SKM-1 treated with dmso at 0.1 percent for 144 hours (cell line): ENCODE results near the gene KCNAB1.

Source experiments
- DNase-seq: peaks from one replicate; lab custom pipeline; 2025; ENCODE audit not compliant: unreplicated experiment; lab: John Stamatoyannopoulos, UW

The KCNAB1 gene

DNA sequence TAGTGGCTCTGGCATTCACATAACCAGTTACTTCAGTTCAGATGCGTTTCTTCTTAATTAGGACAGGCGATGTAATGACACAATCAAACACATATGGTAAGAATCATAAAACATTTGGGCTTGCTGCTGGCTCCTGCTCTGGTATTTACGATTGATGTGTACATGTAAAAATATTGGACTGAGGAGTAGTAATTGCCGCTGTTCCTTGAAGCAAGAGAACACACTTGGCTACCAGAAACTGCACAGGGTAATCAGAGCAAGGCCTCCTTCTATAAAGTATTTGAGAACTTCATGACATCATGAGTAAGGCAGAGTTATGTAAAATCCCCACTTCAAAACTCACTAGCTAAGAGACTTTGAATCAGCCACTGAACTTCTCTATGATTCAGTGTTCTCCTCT, 276.5 kb downstream of the KCNAB1 start:
- no peak for DNase-seq

DNA sequence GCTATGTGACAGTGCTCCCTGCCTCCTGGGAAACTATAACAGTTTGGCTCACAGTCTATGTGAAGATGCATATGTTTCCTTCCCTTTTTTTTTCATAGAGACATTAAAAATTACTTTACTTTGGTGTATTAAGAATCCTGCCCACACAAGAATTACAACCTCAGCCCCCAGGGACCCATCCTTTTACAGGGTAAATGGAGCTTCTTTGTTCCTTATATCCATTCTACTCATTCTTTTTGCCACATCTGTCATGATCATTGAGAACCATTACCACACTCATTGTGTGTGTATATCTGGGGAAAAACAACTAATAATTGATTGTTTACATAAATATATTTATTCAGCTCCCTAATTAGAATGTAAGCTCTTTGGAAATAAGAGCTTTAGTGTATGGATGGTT, 277.2 kb downstream of the KCNAB1 start:
- no peak for DNase-seq

DNA sequence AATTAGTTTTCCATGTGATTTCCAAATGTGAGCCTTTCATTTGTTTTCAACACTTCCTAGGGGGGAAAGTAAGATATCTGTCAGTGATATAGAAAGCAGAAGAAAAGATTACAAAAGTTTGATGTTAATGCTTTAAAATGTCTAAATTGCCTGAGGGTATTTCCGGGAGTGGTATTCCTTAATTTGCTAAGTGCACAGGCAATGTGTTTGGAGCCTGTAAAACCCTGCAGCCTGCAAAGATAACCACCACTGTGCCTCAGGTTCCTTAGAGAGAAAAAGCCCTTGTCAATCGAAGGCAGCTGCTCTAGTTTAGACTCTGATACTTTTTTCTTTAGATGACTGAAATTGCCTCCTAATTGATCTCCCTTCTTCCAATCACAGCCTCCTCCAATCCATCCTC, 279.7 kb downstream of the KCNAB1 start:
- DNase-seq, result no peak

DNA sequence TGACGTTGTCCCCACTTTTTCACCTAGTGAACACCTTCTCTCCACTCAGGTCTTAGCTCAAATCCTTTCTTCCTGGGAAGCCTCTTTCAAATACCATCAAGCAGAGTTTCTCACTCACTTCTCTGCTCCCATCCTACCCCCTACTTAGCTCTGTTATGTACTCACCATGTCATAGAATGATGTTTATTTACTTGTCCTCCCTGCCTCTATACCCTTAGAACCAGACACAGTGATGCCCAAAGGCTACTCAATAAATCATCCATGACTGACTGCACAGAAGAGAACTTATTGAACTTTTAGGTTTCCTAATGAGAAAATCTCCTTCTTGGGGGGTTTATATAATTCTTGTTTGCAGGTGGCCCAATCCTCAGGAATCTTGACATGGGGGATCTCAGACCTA, 280.4 kb downstream of the KCNAB1 start:
- no peak for DNase-seq

DNA sequence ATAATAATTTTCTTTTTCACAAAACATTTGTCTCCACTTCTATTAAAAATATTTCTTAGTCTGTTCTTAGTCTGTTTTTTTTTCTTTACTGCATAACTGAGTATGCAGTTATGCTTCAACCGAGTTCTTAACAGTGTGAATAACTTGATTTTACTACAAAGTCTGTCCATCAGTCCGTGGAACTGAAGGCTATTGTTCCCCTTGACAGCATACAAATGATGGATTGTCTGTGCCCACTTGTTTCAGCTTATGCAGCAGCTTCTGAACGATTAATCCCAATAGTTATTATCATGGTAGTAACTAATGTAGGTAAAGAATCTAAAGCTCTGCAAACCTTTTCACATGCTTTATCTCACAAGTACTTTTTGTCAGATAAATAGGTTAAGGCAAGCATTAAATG, 283.8 kb downstream of the KCNAB1 start:
- no peak for DNase-seq

DNA sequence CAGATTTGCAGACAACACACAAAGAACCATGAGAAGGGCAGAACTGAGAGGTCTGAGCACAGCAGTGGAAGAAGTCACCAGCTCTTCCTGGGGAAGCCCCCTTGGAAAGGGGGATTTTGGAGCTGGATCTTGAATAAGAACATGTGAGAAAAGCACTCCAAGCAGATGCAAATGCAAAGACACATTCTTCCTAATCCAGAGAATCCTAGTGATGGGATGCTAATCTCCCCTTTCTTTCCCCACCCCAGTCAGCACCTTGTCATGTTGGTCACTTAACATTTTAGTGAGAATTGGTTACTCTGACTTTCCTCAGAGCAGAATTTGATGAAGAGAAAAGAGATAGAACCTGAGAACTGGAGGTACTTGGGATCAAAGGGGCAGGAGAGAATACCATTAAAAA, 286.0 kb downstream of the KCNAB1 start:
- DNase-seq, result no peak

DNA sequence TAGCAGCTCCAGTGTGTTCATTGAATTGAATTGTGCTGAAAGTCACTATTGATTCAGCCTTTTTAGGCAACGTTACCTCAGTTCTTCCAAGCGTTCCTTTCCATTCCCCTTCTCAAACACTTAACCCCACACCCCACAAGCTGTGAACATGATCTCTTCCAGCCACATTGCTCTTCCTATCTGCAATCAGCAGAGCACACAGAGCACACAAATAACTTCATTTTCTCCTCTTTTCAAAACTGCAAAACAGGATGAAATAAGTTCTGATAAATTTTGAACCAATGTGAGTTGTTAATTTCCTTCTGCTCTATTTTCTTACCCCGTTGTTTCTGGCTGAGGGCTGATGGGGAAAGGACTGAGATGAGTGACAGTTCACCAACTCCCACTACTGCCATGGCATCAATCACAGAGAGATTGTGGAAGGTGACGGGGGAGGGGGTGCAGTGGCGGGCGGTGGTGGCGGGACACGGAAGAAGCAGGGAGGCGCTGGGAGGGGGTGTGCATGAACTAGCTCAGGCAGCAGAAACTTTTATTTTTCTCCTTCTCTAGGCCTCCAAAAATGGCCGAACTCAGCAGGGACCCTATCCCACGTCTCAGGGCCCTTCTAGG, 287.3 kb downstream of the KCNAB1 start:
- DNase-seq, result no peak

DNA sequence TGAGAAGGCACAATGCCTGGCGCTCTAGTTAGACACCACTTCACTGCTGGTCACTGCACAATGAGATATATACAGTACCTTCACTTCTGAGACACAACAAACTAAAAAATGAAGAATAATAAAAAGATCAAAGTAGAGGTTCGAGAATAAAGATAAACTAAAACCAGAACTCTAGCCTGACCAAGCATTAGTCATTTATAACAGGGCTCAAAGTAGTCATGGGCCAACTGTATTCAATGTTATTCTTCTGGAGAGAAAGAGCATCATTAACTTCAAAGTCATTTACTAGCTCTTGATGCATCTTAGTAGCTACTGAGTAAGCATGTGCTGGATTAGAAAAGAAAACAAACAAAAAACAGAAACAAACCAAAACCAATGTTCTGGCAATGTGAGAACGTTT, 289.3 kb downstream of the KCNAB1 start:
- DNase-seq, result no peak

DNA sequence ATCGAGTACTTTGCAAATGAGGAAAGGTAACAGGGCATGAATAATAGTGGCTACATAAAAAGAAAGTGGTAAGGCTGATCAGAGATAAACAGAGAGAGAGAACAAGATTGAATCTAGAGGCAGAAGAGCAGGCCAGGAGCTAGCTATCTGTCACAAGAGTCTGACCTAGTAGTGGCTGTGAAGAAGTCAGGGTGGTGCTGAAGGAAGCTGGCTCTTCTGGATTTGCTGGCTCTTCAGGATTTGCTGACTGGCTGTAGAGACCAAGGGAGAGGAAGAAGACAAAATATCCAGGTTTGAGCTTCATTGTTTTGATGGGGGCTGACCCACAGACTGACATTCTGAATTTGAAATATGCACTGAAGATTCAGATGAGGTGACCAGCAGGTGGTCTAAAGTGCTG, 292.2 kb downstream of the KCNAB1 start:
- DNase-seq, result no peak

DNA sequence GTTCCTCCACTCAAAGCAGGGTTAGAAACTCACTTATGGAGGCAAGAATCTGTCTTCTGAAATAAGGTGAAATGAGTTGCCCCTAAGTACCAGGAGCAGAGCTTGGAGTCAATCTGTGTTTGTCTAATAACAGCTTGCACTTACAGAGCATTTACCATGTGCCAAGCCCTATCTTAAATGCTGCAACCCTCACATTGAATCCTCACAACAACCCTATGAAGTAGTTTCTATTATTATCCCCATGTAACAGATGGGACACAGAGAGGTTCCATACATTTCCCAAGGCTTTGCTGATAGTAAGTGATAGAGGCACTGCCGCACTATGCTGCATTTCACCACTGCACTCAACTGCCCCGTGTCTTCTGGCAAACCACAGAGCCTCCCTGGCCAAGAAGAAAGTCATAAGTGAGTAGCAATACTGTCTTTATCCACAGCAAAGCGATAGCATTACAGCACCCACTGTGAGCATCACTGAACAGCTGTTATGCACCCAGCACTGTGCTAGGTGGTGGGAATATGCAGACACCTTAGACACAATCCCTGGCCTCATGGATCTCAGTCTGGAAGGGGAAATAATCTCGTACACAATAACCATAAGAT, 293.0 kb downstream of the KCNAB1 start:
- DNase-seq, result no peak

DNA sequence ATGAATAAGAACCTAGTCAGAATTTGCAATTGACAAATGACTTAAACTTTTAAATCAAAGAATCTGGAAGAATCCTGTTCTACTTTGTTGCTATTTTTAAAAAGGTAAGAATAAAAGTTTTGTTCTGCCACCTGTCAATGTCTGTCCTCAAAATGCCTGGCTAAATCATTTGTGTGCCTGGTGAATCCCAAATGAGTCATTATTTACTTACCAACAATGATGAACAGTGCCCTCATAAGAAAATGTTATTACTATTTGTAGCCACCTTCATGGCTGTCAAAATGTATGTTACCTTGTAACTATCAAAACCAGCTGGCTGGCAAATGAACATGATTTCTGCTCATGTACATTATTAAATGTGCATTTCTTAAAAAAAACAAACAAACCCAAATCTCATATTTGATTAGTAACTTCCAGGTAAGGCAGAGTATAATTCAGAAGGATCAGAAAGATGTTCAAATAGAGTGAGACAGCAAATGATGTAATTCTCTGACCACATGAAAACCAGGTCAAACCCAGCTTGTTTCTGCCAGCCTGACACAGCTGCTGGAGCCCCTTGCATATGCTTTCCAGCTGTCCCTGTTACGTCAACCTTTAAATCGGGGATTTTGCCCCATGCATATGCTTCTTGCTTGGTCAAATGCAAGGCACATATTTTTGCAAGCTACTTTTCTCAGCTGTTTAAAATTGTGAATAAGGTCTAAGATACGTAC, 296.6 kb downstream of the KCNAB1 start:
- DNase-seq, result no peak

DNA sequence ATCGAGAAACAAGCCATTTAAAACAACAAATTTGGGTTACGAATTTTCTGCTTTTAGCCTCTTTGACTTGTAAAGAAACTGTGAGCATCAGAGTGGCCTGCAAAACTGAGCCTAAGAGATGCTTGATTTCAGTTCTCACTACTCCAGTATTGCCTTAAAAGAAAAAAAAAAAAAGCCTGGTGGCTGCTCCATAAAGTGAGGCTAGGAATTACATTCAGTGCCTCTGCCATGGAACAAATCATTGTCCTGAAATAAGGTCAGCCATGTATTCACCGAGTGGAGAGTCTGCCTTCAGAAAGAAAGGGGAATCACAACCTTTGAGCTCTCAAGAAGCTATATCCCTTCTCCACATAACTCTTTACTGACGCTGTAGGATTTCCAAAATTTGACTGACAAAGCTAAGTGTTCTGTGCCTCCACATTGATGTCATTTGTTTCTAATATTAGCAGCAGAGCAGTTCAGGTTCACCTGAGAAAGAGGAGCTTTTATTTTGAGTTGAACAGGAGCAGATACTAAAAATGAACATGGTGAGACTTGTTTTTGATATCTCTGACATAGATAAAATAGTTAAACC, 297.3 kb downstream of the KCNAB1 start:
- no peak for DNase-seq

DNA sequence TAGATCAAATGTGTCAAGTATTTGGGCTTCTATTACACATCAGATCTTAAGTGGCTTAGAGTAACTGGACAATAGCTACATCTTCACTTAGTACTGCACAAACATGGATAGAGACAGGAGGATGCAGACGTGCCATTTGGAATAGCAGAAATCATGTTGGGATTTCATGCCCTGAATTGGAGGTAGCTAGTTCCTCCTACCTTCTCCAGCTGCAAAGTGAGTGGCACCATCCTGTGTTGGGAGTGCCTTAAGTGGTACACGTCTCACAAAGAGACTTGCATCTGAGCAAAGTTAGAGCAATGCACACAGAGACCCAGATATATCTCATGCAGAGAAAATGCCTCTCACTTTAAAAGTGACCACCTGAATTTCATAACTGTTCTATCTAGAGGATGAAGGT, 298.1 kb downstream of the KCNAB1 start:
- DNase-seq, result no peak

DNA sequence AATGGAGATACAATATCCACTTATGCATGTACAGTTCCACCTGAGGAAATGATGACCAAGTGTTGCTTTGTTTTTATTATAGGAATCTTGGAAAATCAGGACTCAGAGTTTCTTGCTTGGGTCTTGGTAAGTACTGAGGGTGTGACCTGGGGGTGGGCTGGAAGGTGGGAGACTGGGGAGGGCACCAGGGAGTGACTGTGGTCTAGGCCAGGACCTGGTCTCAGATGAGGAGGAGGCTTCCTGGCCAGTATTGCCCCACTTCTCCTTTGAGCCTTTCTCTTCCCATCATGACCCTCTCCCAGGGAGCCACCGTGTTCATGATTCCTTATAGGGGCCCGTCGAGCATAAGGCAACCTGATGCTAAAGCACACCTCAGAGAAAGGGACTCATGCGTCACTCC, 301.2 kb downstream of the KCNAB1 start:
- DNase-seq, result no peak

DNA sequence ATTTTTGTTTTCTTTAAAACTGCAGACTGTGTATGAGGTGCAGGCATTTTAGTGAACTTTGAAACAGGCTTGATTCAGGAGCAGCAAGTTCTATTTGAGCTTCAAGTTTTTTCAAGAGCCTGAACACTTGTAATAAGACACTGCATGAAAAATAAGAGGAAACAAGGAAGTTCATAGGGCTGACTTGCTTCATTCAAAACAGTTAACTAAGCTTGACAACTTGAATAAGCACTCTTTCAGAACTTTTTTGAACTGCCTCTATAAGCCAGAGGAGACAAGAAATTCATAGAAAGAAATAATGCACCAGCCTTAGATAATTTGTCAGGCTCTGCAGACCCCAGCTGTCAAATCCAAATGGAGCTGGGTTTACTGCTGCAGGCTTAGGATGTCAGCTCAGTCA, 304.4 kb downstream of the KCNAB1 start:
- no peak for DNase-seq

DNA sequence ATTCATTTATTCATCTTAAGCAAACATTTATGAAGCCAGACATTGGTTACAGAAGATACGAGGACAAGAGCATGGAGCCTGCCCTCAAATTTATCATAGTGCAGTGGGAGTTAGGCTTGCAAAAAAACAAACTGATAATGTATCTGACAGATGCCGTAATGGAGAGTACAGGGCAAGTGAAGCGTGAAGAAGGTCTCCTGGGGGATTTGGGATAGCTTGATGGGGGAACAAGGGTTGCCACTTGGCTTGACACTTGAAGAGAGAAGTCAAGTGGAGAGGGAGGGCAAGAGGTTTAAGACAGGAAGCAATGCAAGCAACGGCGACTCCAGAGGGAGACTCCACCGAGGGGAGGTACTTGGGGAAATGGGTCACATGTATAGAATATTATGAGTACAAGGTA, 305.3 kb downstream of the KCNAB1 start:
- no peak for DNase-seq

DNA sequence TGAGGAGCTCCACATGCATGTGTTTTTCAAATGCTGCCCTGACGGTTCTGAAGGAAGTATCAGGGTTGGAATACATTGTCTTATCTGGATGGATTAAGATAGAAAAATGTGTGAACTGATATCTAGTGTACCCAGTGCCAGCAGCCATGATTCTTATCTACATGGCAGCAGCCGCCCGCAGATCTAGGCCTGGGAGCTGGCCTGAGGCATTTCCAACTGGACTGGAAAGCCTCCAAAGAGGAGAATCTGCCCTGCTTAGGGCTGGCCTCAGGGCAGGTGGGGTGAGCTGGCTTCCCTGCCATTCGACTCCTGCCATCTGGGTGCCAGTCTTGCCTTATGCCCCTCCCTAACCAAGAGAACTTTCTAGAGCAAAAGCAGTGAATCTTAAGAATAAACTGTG, 308.7 kb downstream of the KCNAB1 start:
- no peak for DNase-seq

DNA sequence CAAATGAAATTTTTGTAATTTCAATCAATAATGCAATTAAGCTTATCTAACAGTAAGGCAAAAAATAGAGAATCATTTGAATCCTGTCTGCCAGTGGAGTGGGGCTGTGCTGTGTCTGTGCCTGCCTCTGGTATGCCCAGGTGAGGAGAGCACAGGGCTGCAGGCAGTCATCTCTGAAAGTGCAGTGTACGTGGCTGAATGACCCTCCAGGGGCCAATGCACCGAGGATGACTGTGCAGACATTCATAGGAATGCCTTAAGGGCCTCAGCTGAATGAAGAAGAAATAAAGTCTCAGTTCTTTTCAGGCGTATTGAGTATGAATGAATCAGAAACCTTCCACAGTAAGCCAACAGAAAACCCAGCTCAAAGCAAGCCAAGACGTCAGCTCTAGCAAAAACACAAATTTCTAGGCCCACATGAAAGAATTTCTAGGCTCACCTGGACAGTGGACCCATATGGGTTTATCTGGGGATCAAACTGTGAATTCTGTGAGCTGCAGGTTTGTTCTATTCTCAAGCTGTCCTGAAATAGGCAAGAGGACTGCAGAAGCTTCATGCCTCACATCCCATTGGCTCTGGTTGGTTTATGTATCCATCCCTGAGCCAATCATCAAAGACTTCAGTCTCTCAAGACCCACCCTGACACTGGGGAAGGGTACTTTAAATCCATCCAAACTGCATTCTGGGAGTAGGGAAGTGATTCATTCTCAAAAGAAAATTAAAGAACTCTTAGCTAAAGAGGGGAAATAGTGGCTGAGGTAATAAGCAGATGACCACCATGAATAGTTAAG, 311.2 kb downstream of the KCNAB1 start:
- DNase-seq, result no peak

DNA sequence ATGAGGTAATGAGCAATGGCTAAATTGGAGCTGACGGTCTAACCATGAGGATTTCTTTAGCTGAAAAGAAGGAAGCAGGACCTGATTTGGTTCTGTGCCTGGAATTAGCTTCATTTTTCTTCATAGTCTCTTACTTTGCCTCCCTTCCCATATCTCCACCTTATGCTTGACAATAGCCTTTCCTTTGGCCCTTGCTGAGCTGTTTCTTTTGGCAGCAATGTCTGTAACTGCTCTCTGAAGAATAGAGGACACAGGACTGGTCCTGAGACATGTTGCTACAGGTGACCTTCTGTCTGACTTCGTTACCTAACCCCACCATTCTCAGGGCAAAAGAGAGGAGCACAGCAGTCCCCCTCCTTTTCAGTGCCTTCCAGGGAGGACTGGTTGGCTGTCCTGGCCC, 312.2 kb downstream of the KCNAB1 start:
- DNase-seq, result no peak

DNA sequence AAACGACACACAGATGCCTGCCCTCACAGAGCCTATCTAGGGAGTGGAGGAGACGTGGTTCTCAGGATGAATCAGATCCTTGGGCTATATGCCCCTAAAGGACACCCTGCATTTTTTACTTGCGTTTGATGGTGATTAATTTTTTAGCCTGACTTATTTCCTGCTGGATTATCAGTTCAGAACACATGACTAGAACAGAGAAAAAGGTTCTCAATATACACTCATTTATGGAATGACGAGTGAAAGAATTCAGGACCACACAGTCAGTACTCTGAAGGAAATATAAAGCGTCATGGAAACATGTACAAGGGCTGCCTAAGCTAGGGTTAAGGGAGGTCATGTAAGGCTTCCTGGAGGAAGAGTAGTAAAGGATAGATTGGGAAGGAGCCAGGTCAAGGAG, 312.8 kb downstream of the KCNAB1 start:
- no peak for DNase-seq

DNA sequence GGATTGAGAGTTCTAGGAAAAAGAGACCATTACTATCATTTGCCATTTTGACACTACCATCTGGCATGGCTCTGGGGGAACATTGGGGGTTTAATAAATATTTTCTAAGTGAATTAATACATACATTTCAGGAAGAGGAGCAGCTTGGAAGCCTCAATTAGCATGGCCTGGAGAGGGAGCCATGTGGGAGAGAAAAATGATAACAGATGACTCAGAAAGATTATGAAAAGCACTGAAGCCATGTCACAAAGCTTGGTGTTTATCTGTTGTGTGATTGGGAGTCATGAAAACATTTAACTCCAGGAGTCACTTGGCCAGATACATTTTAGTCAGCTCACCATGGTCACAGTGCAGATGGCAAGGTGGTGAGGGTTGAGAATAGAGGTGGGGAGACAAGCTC, 313.5 kb downstream of the KCNAB1 start:
- DNase-seq, result no peak

DNA sequence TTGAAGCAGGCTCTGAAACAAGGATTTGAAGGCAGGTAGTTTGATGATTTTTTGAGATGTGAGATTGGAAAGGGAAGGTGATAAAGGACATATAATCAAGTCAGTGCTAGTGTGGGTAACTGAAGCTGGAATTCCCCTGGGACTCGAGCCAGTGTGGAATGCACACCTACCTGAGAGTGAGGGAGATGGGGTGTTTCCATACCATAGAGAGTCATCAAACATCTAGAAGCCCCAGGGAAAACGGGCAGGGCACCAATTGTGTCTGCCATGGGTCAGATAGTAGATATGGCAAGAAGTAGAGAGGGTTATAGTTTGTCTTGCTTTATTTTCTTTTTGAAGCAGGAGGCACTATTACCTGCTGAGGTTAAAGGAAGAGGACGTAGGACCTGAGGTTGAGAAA, 314.5 kb downstream of the KCNAB1 start:
- DNase-seq, result no peak
